Left lung (tissue), 10 donors: ENCODE data around the gene KMT2E. TPM values are rescaled to one million over a fixed set of nuclear protein-coding genes. Genes with fewer than 3 reads are reported as not detected.

Experiments
- ATAC-seq: fragments of 200-7000 bp; cut with Tn5 transposase; one replicate; pipeline ENCODE4 v1.9.1; 2020; ENCODE audit warnings: moderate library complexity
- DNase-seq, 4 donors: peaks; one replicate each; pipeline ENCODE4 v3.0.0-alpha.2; 2013 to 2020
- H3K27ac ChIP-seq, 2 donors: fragments of 200-600 bp; sonication (generic) in 1 of 2; one replicate each; pipeline versions ENCODE4 v1.5.0 to v1.8.0; 2020 to 2021
- H3K27me3 ChIP-seq, 2 donors: fragments of 200-600 bp; sonication (generic) in 1 of 2; one replicate each; pipeline versions ENCODE4 v1.5.0 to v1.8.0; 2020 to 2021
- H3K36me3 ChIP-seq, 2 donors: fragments of 200-600 bp; sonication (generic) in 1 of 2; one replicate each; pipeline versions ENCODE4 v1.5.0 to v1.8.0; 2020 to 2021
- H3K4me1 ChIP-seq, 2 donors: fragments of 200-600 bp; one replicate each; pipeline ENCODE4 v1.8.0; 2021
- H3K4me3 ChIP-seq, 2 donors: fragments of 200-600 bp; sonication (generic) in 1 of 2; one replicate each; pipeline versions ENCODE4 v1.5.0 to v1.8.0; 2020 to 2021; ENCODE audit warnings: mild to moderate bottlenecking in 1 of 2
- H3K9me3 ChIP-seq, 2 donors: fragments of 200-600 bp; sonication (generic) in 1 of 2; one replicate each; pipeline versions ENCODE4 v1.5.0 to v1.8.0; 2020 to 2021
- CTCF ChIP-seq, 2 donors: fragments of 200-600 bp; sonication (generic) in 1 of 2; IDR thresholded peaks; one replicate each; pipeline versions ENCODE4 v1.5.0 to v1.8.0; 2021; ENCODE audit warnings: antibody characterized with exemption in 2 of 2
- intact Hi-C, 2 donors: fragments of 100-400 bp; cut with DNase I; formaldehyde crosslinking; loops; one replicate each; pipeline versions ENCODE4 v1.11.2 to v1.14.2; 2022
- polyA plus RNA-seq, 6 donors: library from polyadenylated mRNA; unstranded; fragments of 120-200 nt; gene quantifications; one replicate each; pipeline ENCODE4 v1.2.1, GENCODE V29; 2013; ENCODE audit not compliant: insufficient read length in 6 of 6
- total RNA-seq, 2 donors: library from RNA; stranded (reverse); fragmentation: NEBNext Ultra II Directional; extraction: Animal tissue kit (Norgen Biotek cat#: 25700); gene quantifications; one replicate each; pipeline ENCODE4 v1.2.1, GENCODE V29; 2021
- donor health status: DM: no; HTN: yes; CAD: no.
- donor health status: DM: no; HTN: no; CAD: no.

The KMT2E gene
- total and polyA plus RNA-seq, 8 donors, result 74.5 to 101 (median 84.7) TPM

GRCh38 chr7:104978460-104978859, 35.5 kb upstream of the KMT2E start:
- Histone ChIP-seq H3K4me1 (peaks cover 29 to 79% of the 10 kb centered on the region in 2 donors), H3K9me3 (no peaks in the 10 kb centered on the region), H3K36me3 (no peaks in the 10 kb centered on the region), H3K27me3 (no peaks in the 10 kb centered on the region), H3K4me3 (no peak overlapping the region), H3K27ac (peak overlapping the region; percentile 65 to 68)
- intact Hi-C loops, result no loop called here
- DNase-seq (peak in 2 of 4 donors; percentile 53 to 77), ATAC-seq (peak; percentile 48)
- TF ChIP-seq CTCF (IDR thresholded peaks at IDR 0.05), result no peak

- Histone ChIP-seq H3K9me3 (no peaks in the 10 kb centered on the region), H3K27me3 (no peaks in the 10 kb centered on the region), H3K4me1 (peaks cover 29 to 73% of the 10 kb centered on the region in 2 donors), H3K27ac (peak overlapping the region; percentile 65 to 68), H3K36me3 (no peaks in the 10 kb centered on the region), H3K4me3 (no peak overlapping the region)
- TF ChIP-seq CTCF (IDR thresholded peaks at IDR 0.05), result no peak
- intact Hi-C loops, result no loop called here
- DNase-seq (no peak), ATAC-seq (no peak)
Observed at GRCh38 chr7:104979167-104979841, 34.7 kb upstream of the KMT2E start.

GRCh38 chr7:104980440-104980839, 33.6 kb upstream of the KMT2E start:
- no peak for TF ChIP-seq CTCF (IDR thresholded peaks at IDR 0.05)
- H3K9me3 ChIP-seq, result no peaks in the 10 kb centered on the region
- intact Hi-C loops, result no loop called here
- no peak overlapping the region for H3K27ac ChIP-seq
- peaks cover 37 to 82% of the 10 kb centered on the region in 2 donors for H3K4me1 ChIP-seq
- no peak overlapping the region for H3K4me3 ChIP-seq
- DNase-seq, result no peak
- no peaks in the 10 kb centered on the region for H3K36me3 ChIP-seq
- H3K27me3 ChIP-seq, result no peaks in the 10 kb centered on the region
- ATAC-seq, result no peak

- Histone ChIP-seq H3K4me3 (no peak overlapping the region), H3K4me1 (peaks cover 44 to 87% of the 10 kb centered on the region in 2 donors), H3K36me3 (no peaks in the 10 kb centered on the region), H3K27ac (peak overlapping the region; percentile 99), H3K27me3 (no peaks in the 10 kb centered on the region), H3K9me3 (no peaks in the 10 kb centered on the region)
- intact Hi-C loops, result no loop called here
- TF ChIP-seq CTCF (IDR thresholded peaks at IDR 0.05), result peak; percentile 43 to 72
- DNase-seq (peak in 1 of 4 donors; percentile 64), ATAC-seq (no peak)
Observed at GRCh38 chr7:104980841-104981671, 32.9 kb upstream of the KMT2E start.

- no peaks in the 10 kb centered on the region for H3K9me3 ChIP-seq
- H3K27ac ChIP-seq, result peak overlapping the region; percentile 99
- H3K4me1 ChIP-seq, result peaks cover 43 to 86% of the 10 kb centered on the region in 2 donors
Observed at GRCh38 chr7:104981672-104982037, 32.4 kb upstream of the KMT2E start.

More at GRCh38 chr7:104981672-104982037, 32.4 kb upstream of the KMT2E start:
- Histone ChIP-seq H3K27me3 (no peaks in the 10 kb centered on the region), H3K4me3 (no peak overlapping the region), H3K36me3 (no peaks in the 10 kb centered on the region)
- no peak for TF ChIP-seq CTCF (IDR thresholded peaks at IDR 0.05)
- ATAC-seq (no peak), DNase-seq (no peak)
- intact Hi-C loops, result no loop called here
